Measurements from ENCODE around the gene TPI1.

TPI1 gene

DNA sequence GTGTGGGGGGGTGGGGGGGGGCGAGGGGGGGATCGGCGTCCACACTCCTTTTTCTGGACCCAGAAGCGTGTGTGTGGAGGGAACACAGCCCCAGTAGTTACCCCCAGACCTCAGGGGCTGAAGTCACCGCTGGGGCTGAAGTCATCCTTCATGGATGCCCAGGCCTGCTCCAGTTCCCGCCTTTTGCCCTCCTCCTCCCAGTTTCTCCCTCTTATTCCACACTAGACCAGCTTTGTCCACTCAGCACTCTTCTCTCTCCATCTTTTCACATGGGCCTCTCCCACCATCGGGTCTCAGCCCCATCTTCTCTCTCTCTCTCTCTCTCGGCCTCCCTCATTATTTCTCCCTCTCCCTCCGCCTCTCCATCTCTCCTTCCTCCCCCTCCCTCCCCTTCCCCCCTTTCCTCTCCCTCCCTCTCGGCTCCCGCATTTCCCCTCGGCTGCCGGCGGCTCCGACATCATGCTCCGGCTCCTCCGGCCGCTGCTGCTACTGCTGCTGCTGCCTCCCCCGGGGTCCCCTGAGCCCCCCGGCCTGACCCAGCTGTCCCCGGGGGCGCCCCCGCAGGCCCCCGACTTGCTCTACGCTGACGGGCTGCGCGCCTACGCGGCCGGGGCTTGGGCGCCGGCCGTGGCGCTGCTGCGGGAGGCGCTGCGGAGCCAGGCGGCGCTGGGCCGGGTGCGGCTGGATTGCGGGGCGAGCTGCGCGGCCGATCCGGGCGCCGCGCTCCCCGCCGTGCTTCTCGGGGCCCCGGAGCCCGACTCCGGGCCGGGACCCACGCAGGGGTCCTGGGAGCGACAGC is 39.1 kb upstream of the TPI1 start, which contains the start of gene P3H3:
TSS of gene P3H3 (plus strand) at position 426 of the 799 bp plus-strand sequence. CDS start at position 460, 34 bp downstream.
- Mint-ChIP-seq H3K4me1 (peaks cover 75% of the 10 kb centered on the region), H3K4me3 (peak within 1 kb of the TSS; percentile 99), H3K27me3 (ENCODE audit: low read depth, poor library complexity) (peaks cover 12% of the 10 kb centered on the region), H3K27ac (peak within 1 kb of the TSS; percentile 99), H3K9me3 (no peaks in the 10 kb centered on the region), H3K36me3 (ENCODE audit: low read depth) (peaks cover 30% of the 10 kb centered on the region)
- TF ChIP-seq, protein P1, sequence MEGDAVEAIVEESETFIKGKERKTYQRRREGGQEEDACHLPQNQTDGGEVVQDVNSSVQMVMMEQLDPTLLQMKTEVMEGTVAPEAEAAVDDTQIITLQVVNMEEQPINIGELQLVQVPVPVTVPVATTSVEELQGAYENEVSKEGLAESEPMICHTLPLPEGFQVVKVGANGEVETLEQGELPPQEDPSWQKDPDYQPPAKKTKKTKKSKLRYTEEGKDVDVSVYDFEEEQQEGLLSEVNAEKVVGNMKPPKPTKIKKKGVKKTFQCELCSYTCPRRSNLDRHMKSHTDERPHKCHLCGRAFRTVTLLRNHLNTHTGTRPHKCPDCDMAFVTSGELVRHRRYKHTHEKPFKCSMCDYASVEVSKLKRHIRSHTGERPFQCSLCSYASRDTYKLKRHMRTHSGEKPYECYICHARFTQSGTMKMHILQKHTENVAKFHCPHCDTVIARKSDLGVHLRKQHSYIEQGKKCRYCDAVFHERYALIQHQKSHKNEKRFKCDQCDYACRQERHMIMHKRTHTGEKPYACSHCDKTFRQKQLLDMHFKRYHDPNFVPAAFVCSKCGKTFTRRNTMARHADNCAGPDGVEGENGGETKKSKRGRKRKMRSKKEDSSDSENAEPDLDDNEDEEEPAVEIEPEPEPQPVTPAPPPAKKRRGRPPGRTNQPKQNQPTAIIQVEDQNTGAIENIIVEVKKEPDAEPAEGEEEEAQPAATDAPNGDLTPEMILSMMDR (IDR thresholded peaks at IDR 0.05), result no peak
- peak; percentile 53 for DNase-seq

DNA sequence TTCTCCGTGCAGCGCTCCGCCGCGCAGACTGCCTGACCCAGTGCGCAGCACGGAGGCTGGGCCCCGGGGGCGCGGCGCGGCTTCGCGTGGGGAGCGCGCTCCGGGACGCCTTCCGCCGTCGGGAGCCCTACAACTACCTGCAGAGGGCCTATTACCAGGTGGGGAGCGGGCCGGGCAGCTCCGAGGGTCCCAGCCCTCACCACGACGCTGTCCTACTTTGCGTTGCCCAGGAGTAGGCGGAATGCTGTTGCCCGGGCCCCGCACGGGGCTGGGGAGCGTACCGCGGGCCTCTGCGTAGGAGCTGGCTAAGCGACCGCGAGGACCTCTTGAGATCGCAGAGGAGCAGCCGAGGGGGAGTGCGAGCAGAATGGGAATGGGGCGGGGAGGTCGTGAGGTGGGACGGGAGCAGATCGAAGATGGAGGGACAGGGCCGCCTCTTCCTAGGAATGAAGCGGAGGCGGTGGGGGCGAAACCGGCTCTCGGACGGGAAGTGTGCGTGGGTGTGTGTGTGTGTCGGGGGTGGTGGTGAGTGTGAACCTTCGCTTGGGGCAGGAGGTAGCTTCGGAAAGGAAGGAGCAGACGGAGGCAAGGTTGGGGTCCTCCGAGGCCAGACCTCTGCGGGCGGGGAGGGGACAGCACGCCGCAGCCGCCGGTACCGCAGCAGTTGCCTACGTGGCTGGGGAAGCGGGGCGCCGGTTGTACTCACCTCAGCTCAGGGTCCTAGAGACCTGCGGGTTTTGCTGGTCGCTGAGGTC is 38.4 kb upstream of the TPI1 start:
- H3K27ac Mint-ChIP-seq, result peak overlapping the region; percentile 97
- H3K36me3 Mint-ChIP-seq (ENCODE audit: low read depth), result peaks cover 38% of the 10 kb centered on the region
- H3K4me3 Mint-ChIP-seq, result peak overlapping the region; percentile 99
- TF ChIP-seq, protein P1 (IDR thresholded peaks at IDR 0.05), result no peak
- peaks cover 67% of the 10 kb centered on the region for H3K4me1 Mint-ChIP-seq
- no peaks in the 10 kb centered on the region for H3K9me3 Mint-ChIP-seq
- H3K27me3 Mint-ChIP-seq (ENCODE audit: low read depth, poor library complexity), result peaks cover 12% of the 10 kb centered on the region
- peak; percentile 63 for DNase-seq

DNA sequence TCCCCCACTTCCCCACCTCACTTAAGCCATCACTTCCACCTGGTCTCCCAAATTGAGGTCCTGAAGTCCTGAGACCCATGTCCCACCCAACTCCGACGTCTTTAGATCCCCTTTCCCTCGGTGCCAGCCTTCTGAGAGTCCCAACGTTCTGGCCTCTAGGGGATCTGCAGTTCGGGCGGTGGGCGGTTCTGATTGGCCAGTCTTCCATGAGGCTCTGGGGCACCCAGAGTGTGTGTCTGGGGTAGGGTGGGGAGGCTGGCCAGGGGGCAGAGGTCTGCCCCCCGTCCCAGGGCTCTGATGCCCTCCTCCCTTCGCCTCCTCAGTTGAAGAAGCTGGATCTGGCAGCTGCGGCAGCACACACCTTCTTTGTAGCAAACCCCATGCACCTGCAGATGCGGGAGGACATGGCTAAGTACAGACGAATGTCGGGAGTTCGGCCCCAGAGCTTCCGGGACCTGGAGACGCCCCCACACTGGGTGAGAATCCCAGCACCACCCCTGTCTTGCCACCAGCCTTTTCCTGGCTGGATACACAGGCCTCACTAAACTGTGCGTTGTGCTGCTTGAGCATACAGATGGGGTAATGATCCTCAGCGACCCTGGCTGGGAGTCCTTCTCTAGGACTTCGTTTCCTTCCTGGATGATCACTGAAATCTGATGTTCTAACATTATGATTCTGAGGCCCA is 37.7 kb upstream of the TPI1 start:
- no peaks in the 10 kb centered on the region for H3K9me3 Mint-ChIP-seq
- DNase-seq, result no peak
- TF ChIP-seq, protein P1 (IDR thresholded peaks at IDR 0.05), result no peak
- H3K4me1 Mint-ChIP-seq, result peaks cover 60% of the 10 kb centered on the region
- peaks cover 11% of the 10 kb centered on the region for H3K27me3 Mint-ChIP-seq (ENCODE audit: low read depth, poor library complexity)
- peaks cover 43% of the 10 kb centered on the region for H3K36me3 Mint-ChIP-seq (ENCODE audit: low read depth)
- peak overlapping the region; percentile 99 for H3K4me3 Mint-ChIP-seq
- peak overlapping the region; percentile 97 for H3K27ac Mint-ChIP-seq

DNA sequence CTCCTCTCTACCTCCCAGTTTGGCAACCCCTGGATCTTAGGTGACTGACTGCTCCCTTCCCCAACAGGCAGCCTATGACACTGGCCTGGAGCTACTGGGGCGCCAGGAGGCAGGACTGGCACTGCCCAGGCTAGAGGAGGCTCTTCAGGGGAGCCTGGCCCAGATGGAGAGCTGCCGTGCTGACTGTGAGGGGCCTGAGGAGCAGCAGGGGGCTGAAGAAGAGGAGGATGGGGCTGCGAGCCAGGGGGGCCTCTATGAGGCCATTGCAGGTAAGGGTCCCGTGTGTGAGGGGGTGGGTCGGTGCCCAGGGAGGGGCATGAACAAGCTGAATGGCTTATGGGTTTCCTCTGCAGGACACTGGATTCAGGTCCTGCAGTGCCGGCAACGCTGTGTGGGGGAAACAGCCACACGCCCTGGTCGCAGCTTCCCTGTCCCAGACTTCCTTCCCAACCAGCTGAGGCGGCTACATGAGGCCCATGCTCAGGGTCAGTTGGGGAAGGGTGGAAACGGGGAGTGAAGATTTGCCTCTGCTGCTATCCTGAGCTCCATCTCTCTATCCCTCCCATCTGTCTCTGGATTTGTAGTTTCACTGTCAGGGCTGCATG is 36.9 kb upstream of the TPI1 start:
- Mint-ChIP-seq H3K36me3 (ENCODE audit: low read depth) (peaks cover 42% of the 10 kb centered on the region), H3K9me3 (no peaks in the 10 kb centered on the region), H3K27me3 (ENCODE audit: low read depth, poor library complexity) (peaks cover 4% of the 10 kb centered on the region), H3K27ac (no peak overlapping the region), H3K4me1 (peaks cover 53% of the 10 kb centered on the region), H3K4me3 (peak overlapping the region; percentile 99)
- no peak for DNase-seq
- TF ChIP-seq, protein P1 (IDR thresholded peaks at IDR 0.05), result no peak

DNA sequence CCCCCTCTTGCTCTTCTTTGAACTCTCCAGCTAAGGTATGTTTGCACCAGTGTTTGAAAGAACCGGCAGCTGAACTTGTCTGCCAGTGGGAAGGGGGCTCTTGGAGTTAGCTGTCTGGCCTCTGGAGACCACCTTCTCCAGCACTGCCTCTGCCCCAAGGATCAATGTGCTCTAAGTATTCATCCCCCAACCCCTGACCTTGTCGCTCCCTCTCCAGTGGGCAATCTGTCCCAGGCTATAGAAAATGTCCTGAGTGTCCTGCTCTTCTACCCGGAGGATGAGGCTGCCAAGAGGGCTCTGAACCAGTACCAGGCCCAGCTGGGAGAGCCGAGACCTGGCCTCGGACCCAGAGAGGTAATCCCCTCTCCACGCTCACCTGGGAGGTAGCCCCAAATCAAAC is 36.3 kb upstream of the TPI1 start:
- H3K27ac Mint-ChIP-seq, result peak overlapping the region; percentile 12
- peak overlapping the region; percentile 72 for H3K4me3 Mint-ChIP-seq

More for the DNA sequence above, 36.3 kb upstream of the TPI1 start:
- no peak for DNase-seq
- no peaks in the 10 kb centered on the region for H3K9me3 Mint-ChIP-seq
- TF ChIP-seq, protein P1 (IDR thresholded peaks at IDR 0.05), result no peak
- peaks cover 47% of the 10 kb centered on the region for H3K4me1 Mint-ChIP-seq
- H3K36me3 Mint-ChIP-seq (ENCODE audit: low read depth), result peaks cover 45% of the 10 kb centered on the region
- H3K27me3 Mint-ChIP-seq (ENCODE audit: low read depth, poor library complexity), result peaks cover 1% of the 10 kb centered on the region

Data from nephron progenitor cell (in vitro differentiated cells).